Skeletal muscle tissue (tissue), 4 donors: Measurements from ENCODE around the gene SNORC. TPM values are rescaled to one million over a fixed set of nuclear protein-coding genes. Genes with fewer than 3 reads are reported as not detected.
A peak's percentile ranks its signal among the peaks of the same experiment; 100 is the strongest.
"Not testable (repeated sequence)": the region's sequence is repeated elsewhere in the genome, so short reads cannot be mapped to it uniquely, and the experiment has no call there.

Experiments
- H3K27ac ChIP-seq: one replicate; pipeline ENCODE4 v1.7.0; 2013; ENCODE audit warnings: mild to moderate bottlenecking, low read depth, low read length, inconsistent platforms
- H3K27me3 ChIP-seq, 3 donors: one replicate each; pipeline ENCODE4 v1.7.0; 2013; ENCODE audit warnings: low read length in 3 of 3; ENCODE audit not compliant: control insufficient read depth in 3 of 3, insufficient read depth in 3 of 3
- H3K36me3 ChIP-seq, 3 donors: one replicate each; pipeline ENCODE4 v1.7.0; 2013; ENCODE audit warnings: low read length in 3 of 3; ENCODE audit not compliant: control insufficient read depth in 3 of 3, insufficient read depth in 3 of 3
- H3K4me1 ChIP-seq, 3 donors: one replicate each; pipeline ENCODE4 v1.7.0; 2013; ENCODE audit warnings: low read length in 3 of 3, mild to moderate bottlenecking in 3 of 3; ENCODE audit not compliant: control insufficient read depth in 3 of 3, insufficient read depth in 3 of 3
- H3K4me3 ChIP-seq, 3 donors: one replicate each; pipeline ENCODE4 v1.7.0; 2013; ENCODE audit warnings: low read length in 3 of 3
- H3K9ac ChIP-seq, 3 donors: one replicate each; pipeline ENCODE4 v1.7.0; 2013; ENCODE audit warnings: low read length in 3 of 3, mild to moderate bottlenecking in 3 of 3, moderate library complexity in 2 of 3, low read depth in 1 of 3
- H3K9me3 ChIP-seq, 3 donors: one replicate each; pipeline ENCODE4 v1.7.0; 2013; ENCODE audit warnings: low read length in 3 of 3; ENCODE audit not compliant: control insufficient read depth in 3 of 3
- total RNA-seq: library from RNA; depleted of rRNA; stranded (reverse); fragments of >200 nt; gene quantifications from one replicate; pipeline ENCODE4 v1.2.3, GENCODE V29; 2014
- donor health status: Osteomylitis.

SNORC gene
- total RNA-seq, 1 donor from 2014 or later = under 0.01 TPM

DNA sequence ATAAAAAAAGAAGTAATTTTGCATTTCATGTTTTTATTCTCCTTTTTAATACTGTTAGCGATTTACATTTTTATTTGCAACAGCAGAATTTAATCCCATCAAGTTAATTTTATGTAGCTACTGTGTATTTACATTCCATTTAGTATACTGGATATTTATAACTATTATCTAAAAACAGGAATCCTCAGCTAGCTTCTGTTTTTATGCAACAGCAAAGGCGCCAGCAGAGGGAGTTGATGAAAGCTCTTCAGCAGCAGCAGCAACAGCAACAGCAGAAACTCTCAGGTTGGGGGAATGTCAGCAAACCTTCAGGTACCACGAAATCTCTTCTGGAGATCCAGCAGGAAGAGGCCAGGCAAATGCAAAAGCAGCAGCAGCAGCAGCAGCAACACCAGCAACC, 26.2 kb upstream of the SNORC start:
- H3K27me3 ChIP-seq = no peaks in the 10 kb centered on the region
- H3K4me1 ChIP-seq = peaks cover 0 to 3% (median 0%) of the 10 kb centered on the region in 3 donors
- H3K9ac ChIP-seq = no peak overlapping the region
- H3K9me3 ChIP-seq = no peaks in the 10 kb centered on the region
- no peak overlapping the region for H3K4me3 ChIP-seq
- no peak overlapping the region for H3K27ac ChIP-seq
- H3K36me3 ChIP-seq = peaks cover 24 to 65% (median 62%) of the 10 kb centered on the region in 3 donors

DNA sequence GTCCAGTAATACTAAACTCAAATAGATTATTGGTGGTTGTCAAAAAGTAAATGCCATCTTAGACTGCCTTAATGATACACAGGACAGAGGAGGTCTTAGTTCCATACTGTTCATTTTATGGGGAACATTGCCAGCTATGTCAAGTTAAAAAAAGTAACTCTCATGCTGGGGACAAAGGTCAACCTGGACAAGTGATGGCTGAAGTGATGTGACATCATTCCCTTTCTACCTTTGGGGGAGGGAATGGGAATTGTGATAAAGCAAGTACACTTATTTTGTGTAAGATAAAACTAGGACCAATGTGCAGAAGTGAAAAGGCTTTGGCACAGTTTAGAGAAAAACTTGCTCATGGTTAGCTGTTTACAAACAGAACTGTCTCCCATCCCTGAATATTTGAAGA, 24.0 kb upstream of the SNORC start:
- no peak overlapping the region for H3K4me3 ChIP-seq
- no peak overlapping the region for H3K27ac ChIP-seq
- peaks cover 31 to 73% (median 68%) of the 10 kb centered on the region in 3 donors for H3K36me3 ChIP-seq
- H3K9ac ChIP-seq = peak overlapping the region in 1 of 3 donors; percentile 15
- peaks cover 0 to 5% (median 0%) of the 10 kb centered on the region in 3 donors for H3K4me1 ChIP-seq
- no peaks in the 10 kb centered on the region for H3K9me3 ChIP-seq
- no peaks in the 10 kb centered on the region for H3K27me3 ChIP-seq

DNA sequence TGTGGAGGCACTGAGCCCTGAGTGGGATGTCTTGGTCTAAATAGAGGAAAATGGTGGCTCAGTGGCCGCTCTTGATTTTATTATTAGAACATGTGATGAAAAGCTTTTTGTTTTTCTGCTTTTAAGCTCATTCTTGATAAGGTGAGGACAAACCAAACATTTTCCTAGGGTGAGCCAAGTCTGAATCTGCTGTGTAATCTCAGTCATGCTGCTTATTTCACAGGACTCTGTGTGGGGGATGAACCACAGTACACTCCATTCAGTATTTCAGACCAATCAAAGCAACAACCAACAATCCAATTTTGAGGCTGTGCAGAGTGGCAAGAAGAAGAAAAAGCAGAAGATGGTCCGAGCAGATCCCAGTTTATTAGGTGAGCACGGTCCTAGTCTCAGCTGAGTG, 20.0 kb upstream of the SNORC start:
- peaks cover 23 to 67% (median 63%) of the 10 kb centered on the region in 3 donors for H3K36me3 ChIP-seq
- H3K27ac ChIP-seq = no peak overlapping the region
- no peaks in the 10 kb centered on the region for H3K9me3 ChIP-seq
- peaks cover 0 to 22% (median 11%) of the 10 kb centered on the region in 3 donors for H3K4me1 ChIP-seq
- H3K27me3 ChIP-seq = no peaks in the 10 kb centered on the region
- no peak overlapping the region for H3K4me3 ChIP-seq
- no peak overlapping the region for H3K9ac ChIP-seq

DNA sequence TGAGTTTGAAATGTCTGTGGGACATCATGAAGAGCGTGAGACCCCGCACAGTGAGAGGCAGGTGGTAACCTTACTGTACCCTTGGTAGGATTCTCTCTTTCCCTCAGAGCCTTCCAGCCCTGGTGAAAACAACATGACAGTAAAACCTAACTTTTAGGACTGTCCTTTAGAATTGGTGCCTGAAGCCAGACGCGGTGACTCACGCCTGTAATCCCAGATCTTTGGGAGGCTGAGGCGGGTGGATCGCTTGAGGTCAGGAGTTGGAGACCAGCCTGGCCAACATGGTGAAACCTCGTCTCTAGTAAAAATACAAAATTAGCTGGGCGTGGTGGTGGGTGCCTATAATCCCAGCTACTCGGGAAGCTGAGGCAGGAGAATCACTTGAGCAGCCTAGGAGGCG, 18.0 kb upstream of the SNORC start:
- not testable (repeated sequence) for H3K9me3 ChIP-seq, H3K4me3 ChIP-seq, H3K27me3 ChIP-seq, H3K9ac ChIP-seq
- H3K36me3 ChIP-seq = peaks cover 16 to 54% (median 51%) of the 10 kb centered on the region in 3 donors
- H3K4me1 ChIP-seq = peaks cover 6 to 27% (median 20%) of the 10 kb centered on the region in 3 donors
- H3K27ac ChIP-seq = peak overlapping the region; percentile 16

DNA sequence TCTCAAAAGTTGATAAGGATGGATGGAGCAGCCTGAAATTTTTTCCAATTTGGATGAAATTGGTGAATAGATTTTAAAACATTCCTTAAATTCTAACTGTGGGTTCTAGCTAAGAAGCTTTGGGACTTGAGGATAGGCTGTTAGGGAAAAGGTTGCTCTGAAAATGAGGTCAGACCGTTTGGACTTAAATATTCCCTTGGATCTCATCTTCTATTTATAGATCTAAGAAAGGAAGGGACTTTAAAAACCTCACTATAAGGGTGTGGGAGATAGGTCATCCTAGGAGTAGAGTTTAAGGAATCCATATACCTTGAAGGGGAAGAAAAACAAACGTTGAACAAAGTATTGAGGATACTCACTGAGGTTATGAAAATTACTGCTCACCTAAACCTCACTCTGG, 17.4 kb upstream of the SNORC start:
- H3K27me3 ChIP-seq = no peaks in the 10 kb centered on the region
- no peaks in the 10 kb centered on the region for H3K9me3 ChIP-seq
- no peak overlapping the region for H3K4me3 ChIP-seq
- H3K27ac ChIP-seq = peak overlapping the region; percentile 54
- H3K9ac ChIP-seq = no peak overlapping the region
- H3K36me3 ChIP-seq = peaks cover 19 to 54% (median 51%) of the 10 kb centered on the region in 3 donors
- peaks cover 6 to 31% (median 23%) of the 10 kb centered on the region in 3 donors for H3K4me1 ChIP-seq

DNA sequence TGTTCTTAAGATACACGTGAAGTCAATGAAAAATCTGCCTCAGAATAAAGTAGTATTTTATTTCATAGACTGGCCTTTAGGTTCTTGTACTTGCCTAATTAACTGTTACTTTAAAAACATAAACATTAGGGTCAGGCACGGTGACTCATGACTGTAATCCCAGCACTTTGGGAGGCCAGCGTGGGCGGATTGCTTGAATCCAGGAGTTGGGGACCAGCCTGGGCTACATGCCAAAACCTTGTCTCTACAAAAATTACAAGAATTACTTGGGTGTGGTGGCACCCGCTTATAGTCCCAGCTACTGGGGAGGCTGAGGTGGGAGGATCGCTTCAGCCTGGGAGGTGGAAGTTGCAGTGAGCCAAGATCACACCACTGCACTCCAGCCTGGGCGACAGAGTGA, 16.0 kb upstream of the SNORC start:
- Histone ChIP-seq H3K9ac (peak overlapping the region in 1 of 3 donors; percentile 20), H3K4me3 (no peak overlapping the region), H3K36me3 (peaks cover 26 to 53% (median 48%) of the 10 kb centered on the region in 3 donors), H3K27ac (no peak overlapping the region), H3K4me1 (peaks cover 6 to 39% (median 27%) of the 10 kb centered on the region in 3 donors), H3K9me3 (no peaks in the 10 kb centered on the region), H3K27me3 (no peaks in the 10 kb centered on the region)

DNA sequence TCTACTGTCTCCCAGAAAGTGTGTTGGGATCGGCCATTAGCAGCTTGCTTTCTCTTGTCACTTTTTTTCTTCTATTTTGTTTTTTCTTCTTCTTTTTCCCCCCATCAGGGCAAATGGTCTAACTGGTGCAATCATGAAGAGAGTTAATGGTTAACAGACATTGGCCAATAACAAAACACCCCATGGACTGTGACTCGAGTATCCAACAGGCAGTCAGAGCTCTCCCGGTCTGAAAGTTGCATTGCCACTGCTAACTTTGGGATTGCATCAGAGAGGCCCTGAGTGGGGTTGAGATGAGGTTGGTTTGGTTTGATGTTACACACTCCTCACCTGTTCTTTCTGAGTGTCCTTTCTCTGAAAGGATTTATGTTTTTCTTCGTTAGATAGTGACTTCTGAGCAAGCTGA, 12.9 kb upstream of the SNORC start:
- no peak overlapping the region for H3K9ac ChIP-seq
- peak overlapping the region; percentile 52 for H3K27ac ChIP-seq
- H3K36me3 ChIP-seq = peaks cover 14 to 34% (median 33%) of the 10 kb centered on the region in 3 donors
- H3K9me3 ChIP-seq = no peaks in the 10 kb centered on the region
- H3K4me3 ChIP-seq = no peak overlapping the region
- H3K27me3 ChIP-seq = no peaks in the 10 kb centered on the region
- H3K4me1 ChIP-seq = peaks cover 6 to 42% (median 27%) of the 10 kb centered on the region in 3 donors

DNA sequence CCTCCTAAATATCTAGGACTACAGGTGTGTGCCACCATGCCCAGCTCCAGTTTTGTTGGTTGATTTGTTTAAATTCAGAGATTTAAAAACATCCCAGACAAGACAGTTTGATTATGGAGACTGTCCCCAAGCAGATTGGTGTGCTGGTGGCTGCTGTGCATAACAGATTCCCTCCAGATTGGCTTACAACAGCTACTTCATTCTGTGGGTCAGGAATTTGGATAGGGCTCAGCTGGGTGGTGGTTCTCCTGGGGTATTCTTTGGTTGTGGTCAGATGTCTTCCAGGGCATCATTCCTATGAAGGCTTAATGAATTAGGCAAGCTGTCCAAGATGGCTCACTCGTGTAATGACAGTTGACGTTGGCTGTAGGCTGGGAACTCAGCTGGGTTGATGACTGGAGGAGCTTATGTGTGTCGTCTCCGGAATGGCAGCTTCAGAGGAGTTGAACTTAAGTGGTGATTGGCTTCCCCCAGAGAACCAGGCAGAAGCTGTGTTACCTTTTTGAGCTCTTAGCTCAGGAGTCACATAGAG, 10.6 kb upstream of the SNORC start:
- H3K9ac ChIP-seq = no peak overlapping the region
- no peak overlapping the region for H3K4me3 ChIP-seq
- no peak overlapping the region for H3K27ac ChIP-seq
- no peaks in the 10 kb centered on the region for H3K9me3 ChIP-seq
- H3K36me3 ChIP-seq = peaks cover 14 to 32% (median 32%) of the 10 kb centered on the region in 3 donors
- no peaks in the 10 kb centered on the region for H3K27me3 ChIP-seq
- H3K4me1 ChIP-seq = peaks cover 6 to 27% (median 16%) of the 10 kb centered on the region in 3 donors

DNA sequence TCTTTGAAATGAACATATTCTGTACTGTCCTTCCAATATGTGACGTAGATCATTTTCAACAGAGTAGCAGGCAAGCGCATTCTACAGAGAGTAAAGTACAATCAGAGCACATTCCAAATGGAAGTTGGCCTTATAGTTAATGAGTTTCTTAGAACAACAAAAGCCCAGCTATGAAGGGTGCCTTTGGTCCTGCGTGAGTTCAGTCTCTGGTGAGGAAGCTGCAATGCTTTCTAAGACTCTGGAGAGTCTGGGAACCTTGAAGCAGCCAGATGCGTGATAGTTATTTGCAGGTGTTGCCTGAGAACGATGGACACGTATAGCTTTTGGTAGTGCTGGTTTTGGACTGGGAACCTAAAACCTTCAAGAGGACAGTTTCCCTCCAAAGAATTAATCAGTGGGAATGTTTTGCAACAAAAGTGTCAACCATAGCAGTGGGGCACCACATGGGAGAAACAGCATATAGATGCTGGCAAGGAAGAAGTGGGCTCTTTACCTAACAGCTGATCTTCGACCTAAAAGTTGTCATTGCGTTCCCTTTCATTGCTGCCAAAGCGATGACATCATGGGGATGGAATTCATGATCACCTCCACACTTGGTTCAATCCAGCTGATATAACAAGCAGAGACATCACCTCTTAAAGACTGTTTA, 9.3 kb upstream of the SNORC start:
- H3K9ac ChIP-seq = no peak overlapping the region
- no peaks in the 10 kb centered on the region for H3K9me3 ChIP-seq
- H3K4me3 ChIP-seq = no peak overlapping the region
- H3K4me1 ChIP-seq = peaks cover 6 to 27% (median 16%) of the 10 kb centered on the region in 3 donors
- no peak overlapping the region for H3K27ac ChIP-seq
- H3K36me3 ChIP-seq = peaks cover 14 to 32% (median 30%) of the 10 kb centered on the region in 3 donors
- no peaks in the 10 kb centered on the region for H3K27me3 ChIP-seq

DNA sequence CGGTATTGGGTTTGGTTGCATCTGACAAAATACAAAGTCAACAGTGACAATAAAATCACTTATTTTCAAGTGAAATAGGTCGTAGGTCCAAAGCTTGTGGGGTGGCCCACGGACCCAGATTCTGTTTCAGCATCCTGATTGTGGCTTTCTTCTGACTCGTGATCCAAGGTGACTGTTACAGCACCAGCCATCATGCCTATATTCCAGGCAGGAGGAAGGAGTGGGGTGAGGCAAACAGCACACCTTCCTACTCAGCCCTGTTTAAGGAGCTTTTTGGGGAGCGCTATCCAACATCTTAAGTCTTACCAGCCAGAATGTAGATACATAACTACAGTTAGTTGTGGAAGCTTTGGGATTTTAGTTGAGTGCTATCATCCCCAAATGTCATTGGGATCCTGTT, 8.7 kb upstream of the SNORC start:
- Histone ChIP-seq H3K9me3 (no peaks in the 10 kb centered on the region), H3K9ac (no peak overlapping the region), H3K27ac (no peak overlapping the region), H3K4me3 (no peak overlapping the region), H3K27me3 (no peaks in the 10 kb centered on the region), H3K4me1 (peaks cover 6 to 25% (median 14%) of the 10 kb centered on the region in 3 donors), H3K36me3 (peaks cover 14 to 32% (median 30%) of the 10 kb centered on the region in 3 donors)
